Loucy (cell line): ENCODE measurements around the gene DLX1.

Experiments
- H2AFZ ChIP-seq: fragments of 200-600 bp; sonication (generic); 2 replicates; pipeline ENCODE4 v1.6.0; 2016; ENCODE audit warnings: antibody characterized with exemption, mild to moderate bottlenecking, low read length, moderate library complexity
- H3F3A ChIP-seq: fragments of 200-600 bp; 2 replicates; pipeline ENCODE4 v1.6.0; 2016; ENCODE audit warnings: antibody characterized with exemption, low read depth, mild to moderate bottlenecking
- H3K27me3 ChIP-seq: fragments of 200-600 bp; sonication (generic); 2 replicates; pipeline ENCODE4 v1.6.1; 2014; ENCODE audit warnings: low read length, mild to moderate bottlenecking; ENCODE audit not compliant: insufficient read depth, poor library complexity, severe bottlenecking
- H3K36me3 ChIP-seq: fragments of 200-600 bp; sonication (generic); 2 replicates; pipeline ENCODE4 v1.6.1; 2016; ENCODE audit warnings: low read length; ENCODE audit not compliant: insufficient read depth
- H3K4me1 ChIP-seq: fragments of 200-600 bp; sonication (generic); 2 replicates; pipeline ENCODE4 v1.5.1; 2014; ENCODE audit warnings: low read length, mild to moderate bottlenecking; ENCODE audit not compliant: insufficient read depth, poor library complexity, severe bottlenecking
- H3K4me2 ChIP-seq: fragments of 200-600 bp; sonication (generic); 2 replicates; pipeline ENCODE4 v1.6.0; 2014; ENCODE audit warnings: antibody characterized with exemption, low read length, low read depth, mild to moderate bottlenecking; ENCODE audit not compliant: poor library complexity, severe bottlenecking
- H3K4me3 ChIP-seq: fragments of 200-600 bp; sonication (generic); 2 replicates; pipeline ENCODE4 v1.5.1; 2014; ENCODE audit warnings: low read length, mild to moderate bottlenecking, mixed read lengths; ENCODE audit not compliant: poor library complexity, severe bottlenecking
- H3K79me2 ChIP-seq: fragments of 200-600 bp; sonication (generic); 2 replicates; pipeline ENCODE4 v1.6.1; 2014; ENCODE audit warnings: low read length; ENCODE audit not compliant: insufficient read depth
- H3K9ac ChIP-seq: fragments of 200-600 bp; sonication (generic); 2 replicates; pipeline ENCODE4 v1.6.0; 2014; ENCODE audit warnings: mild to moderate bottlenecking, low read depth, low read length, moderate library complexity; ENCODE audit not compliant: poor library complexity, severe bottlenecking
- H3K9me2 ChIP-seq: fragments of 200-600 bp; sonication (generic); replicated peaks from 2 replicates; pipeline ENCODE4 v1.6.1; 2016; ENCODE audit warnings: low read depth, low read length, mixed read lengths
- H3K9me3 ChIP-seq: fragments of 200-600 bp; sonication (generic); 2 replicates; pipeline ENCODE4 v1.6.1; 2014; ENCODE audit warnings: mild to moderate bottlenecking, antibody characterized with exemption, low read length, low read depth; ENCODE audit not compliant: insufficient read depth
- H4K20me1 ChIP-seq: fragments of 200-600 bp; sonication (generic); 2 replicates; pipeline ENCODE4 v1.6.0; 2014; ENCODE audit warnings: antibody characterized with exemption, low read length, mild to moderate bottlenecking; ENCODE audit not compliant: insufficient read depth, poor library complexity, severe bottlenecking
- CTCF ChIP-seq: fragments of 200-600 bp; sonication (generic); conservative IDR thresholded peaks from 2 replicates; pipeline ENCODE4 v1.5.1; 2014; ENCODE audit warnings: mild to moderate bottlenecking, antibody characterized with exemption, low read length
- EZH2phosphoT487 ChIP-seq: fragments of 200-600 bp; IDR thresholded peaks from 2 replicates; pipeline ENCODE4 v1.6.1; 2018; ENCODE audit warnings: antibody characterized with exemption, mild to moderate bottlenecking, moderate library complexity, borderline replicate concordance

Gene DLX1

GRCh38 chr2:172062402-172063004 is 22.8 kb upstream of the DLX1 start:
- no peaks in the 10 kb centered on the region for H3K27me3 ChIP-seq
- H2AFZ ChIP-seq: peak overlapping the region; percentile 34
- H3K4me3 ChIP-seq: no peak overlapping the region
- H3K9me2 ChIP-seq: no peaks in the 10 kb centered on the region
- no peaks in the 10 kb centered on the region for H3K9me3 ChIP-seq
- peak overlapping the region; percentile 2 for H3K9ac ChIP-seq
- peaks cover 40% of the 10 kb centered on the region for H3K4me1 ChIP-seq
- H3K36me3 ChIP-seq: no peaks in the 10 kb centered on the region
- H3K4me2 ChIP-seq: peak overlapping the region; percentile 41
- no peaks in the 10 kb centered on the region for H4K20me1 ChIP-seq
- H3K79me2 ChIP-seq: no peaks in the 10 kb centered on the region
- no peaks in the 10 kb centered on the region; the same call in 1 of the 2 replicates for H3F3A ChIP-seq
- TF ChIP-seq EZH2phosphoT487 (no peak), CTCF (no peak)

- no peak overlapping the region for H2AFZ ChIP-seq
- no peaks in the 10 kb centered on the region for H3K79me2 ChIP-seq
- TF ChIP-seq CTCF (no peak), EZH2phosphoT487 (no peak)
- no peaks in the 10 kb centered on the region for H3K9me3 ChIP-seq
- H3K9ac ChIP-seq: no peak overlapping the region
- H3K36me3 ChIP-seq: no peaks in the 10 kb centered on the region
- H3K9me2 ChIP-seq: no peaks in the 10 kb centered on the region
- H3K27me3 ChIP-seq: no peaks in the 10 kb centered on the region
- no peak overlapping the region for H3K4me3 ChIP-seq
- peaks cover 43% of the 10 kb centered on the region for H3K4me1 ChIP-seq
- H4K20me1 ChIP-seq: no peaks in the 10 kb centered on the region
- no peaks in the 10 kb centered on the region; the same call in 1 of the 2 replicates for H3F3A ChIP-seq
- H3K4me2 ChIP-seq: peak overlapping the region; percentile 41
Observed at GRCh38 chr2:172063446-172063845, 21.9 kb upstream of the DLX1 start.

- Histone ChIP-seq H2AFZ (no peak overlapping the region), H4K20me1 (no peaks in the 10 kb centered on the region), H3K4me3 (no peak overlapping the region), H3F3A (no peaks in the 10 kb centered on the region; the same call in 1 of the 2 replicates), H3K4me2 (no peak overlapping the region), H3K27me3 (no peaks in the 10 kb centered on the region), H3K79me2 (no peaks in the 10 kb centered on the region), H3K9me3 (no peaks in the 10 kb centered on the region), H3K36me3 (no peaks in the 10 kb centered on the region), H3K9me2 (no peaks in the 10 kb centered on the region), H3K9ac (no peak overlapping the region), H3K4me1 (peaks cover 43% of the 10 kb centered on the region)
- TF ChIP-seq EZH2phosphoT487: no peak
- no peak for TF ChIP-seq CTCF
Observed at GRCh38 chr2:172065111-172065510, 20.2 kb upstream of the DLX1 start.
